Liver (tissue), 9 donors: ENCODE data around the gene PARN. TPM values are rescaled to one million over a fixed set of nuclear protein-coding genes. Genes with fewer than 3 reads are reported as not detected.

ENCODE experiments used
- DNase-seq: peaks from one replicate; pipeline ENCODE4 v3.0.0-alpha.2; 2017; ENCODE audit warnings: low spot score
- H3K27ac ChIP-seq, 2 donors: one replicate each; pipeline ENCODE4 v1.7.0; 2013; ENCODE audit warnings: inconsistent platforms in 2 of 2, low read length in 2 of 2, control low read depth in 1 of 2, low read depth in 1 of 2, mild to moderate bottlenecking in 1 of 2
- H3K27me3 ChIP-seq, 4 donors: one replicate each; pipeline versions ENCODE4 v1.6.1 to v1.7.0; 2013; ENCODE audit warnings: low read length in 3 of 4, inconsistent platforms in 1 of 4, mild to moderate bottlenecking in 1 of 4, moderate library complexity in 1 of 4; ENCODE audit not compliant: control insufficient read depth in 4 of 4, insufficient read depth in 4 of 4
- H3K36me3 ChIP-seq, 4 donors: one replicate each; pipeline versions ENCODE4 v1.6.1 to v1.7.0; 2013; ENCODE audit warnings: low read length in 3 of 4, mild to moderate bottlenecking in 3 of 4, low read depth in 1 of 4, moderate library complexity in 1 of 4; ENCODE audit not compliant: control insufficient read depth in 4 of 4, insufficient read depth in 3 of 4
- H3K4me1 ChIP-seq, 4 donors: one replicate each; pipeline versions ENCODE4 v1.6.1 to v1.7.0; 2013; ENCODE audit warnings: low read length in 3 of 4, mild to moderate bottlenecking in 3 of 4, moderate library complexity in 1 of 4; ENCODE audit not compliant: control insufficient read depth in 4 of 4, insufficient read depth in 4 of 4
- H3K4me3 ChIP-seq, 3 donors: one replicate each; pipeline versions ENCODE4 v1.6.1 to v1.7.0; 2013; ENCODE audit warnings: low read length in 3 of 3, control low read depth in 1 of 3, low read depth in 1 of 3, mild to moderate bottlenecking in 1 of 3
- H3K9ac ChIP-seq, 2 donors: one replicate each; pipeline ENCODE4 v1.7.0; 2013; ENCODE audit warnings: low read length in 2 of 2, mild to moderate bottlenecking in 2 of 2, moderate library complexity in 2 of 2, control low read depth in 1 of 2, low read depth in 1 of 2
- H3K9me3 ChIP-seq, 4 donors: one replicate each; pipeline versions ENCODE4 v1.6.1 to v1.7.0; 2013; ENCODE audit warnings: low read length in 3 of 4; ENCODE audit not compliant: control insufficient read depth in 4 of 4
- ATF3 ChIP-seq: IDR thresholded peaks from 2 replicates; pipeline ENCODE4 v1.6.1; 2016; ENCODE audit warnings: antibody characterized with exemption
- CTCF ChIP-seq: fragments of 150-350 bp; IDR thresholded peaks from 2 replicates; pipeline ENCODE4 v1.5.1; 2017; ENCODE audit warnings: improper control_type of control experiment, low read depth, low read length; ENCODE audit not compliant: missing input control
- EGR1 ChIP-seq, 2 donors: IDR thresholded peaks; 2 replicates each; pipeline ENCODE4 v1.6.1; 2016 to 2018; ENCODE audit warnings: antibody characterized with exemption in 2 of 2, low read depth in 2 of 2
- FOXA1 ChIP-seq: IDR thresholded peaks from 2 replicates; pipeline ENCODE4 v1.6.1; 2016; ENCODE audit warnings: antibody characterized with exemption
- FOXA2 ChIP-seq: IDR thresholded peaks from 2 replicates; pipeline ENCODE4 v1.6.1; 2016; ENCODE audit warnings: antibody characterized with exemption
- GABPA ChIP-seq, 2 donors: IDR thresholded peaks in 1 of 2; conservative IDR thresholded peaks in 1 of 2; 2 replicates each; pipeline ENCODE4 v1.6.1; 2016; ENCODE audit warnings: antibody characterized with exemption in 2 of 2, mild to moderate bottlenecking in 1 of 2, moderate library complexity in 1 of 2
- HNF4A ChIP-seq, 2 donors: conservative IDR thresholded peaks; 2 replicates each; pipeline ENCODE4 v1.6.1; 2016; ENCODE audit warnings: antibody characterized with exemption in 2 of 2, mild to moderate bottlenecking in 2 of 2
- HNF4G ChIP-seq: IDR thresholded peaks from 2 replicates; pipeline ENCODE4 v1.6.1; 2016; ENCODE audit warnings: antibody characterized with exemption
- NR2F2 ChIP-seq: IDR thresholded peaks from 2 replicates; pipeline ENCODE4 v1.6.1; 2016; ENCODE audit warnings: antibody characterized with exemption
- RAD21 ChIP-seq, 2 donors: IDR thresholded peaks; 2 replicates each; pipeline ENCODE4 v1.6.1; 2016; ENCODE audit warnings: antibody characterized with exemption in 2 of 2, mild to moderate bottlenecking in 2 of 2
- RXRA ChIP-seq, 2 donors: IDR thresholded peaks; 2 replicates each; pipeline ENCODE4 v1.6.1; 2017 to 2018; ENCODE audit warnings: antibody characterized with exemption in 2 of 2, mild to moderate bottlenecking in 1 of 2
- SP1 ChIP-seq: IDR thresholded peaks from 2 replicates; pipeline ENCODE4 v1.6.1; 2018; ENCODE audit warnings: antibody characterized with exemption, mild to moderate bottlenecking
- TAF1 ChIP-seq: conservative IDR thresholded peaks from 2 replicates; pipeline ENCODE4 v1.6.1; 2016; ENCODE audit warnings: antibody characterized with exemption, mild to moderate bottlenecking
- YY1 ChIP-seq: IDR thresholded peaks from 2 replicates; pipeline ENCODE4 v1.6.1; 2016; ENCODE audit warnings: antibody characterized with exemption, mild to moderate bottlenecking
- ZBTB33 ChIP-seq: IDR thresholded peaks from 2 replicates; pipeline ENCODE4 v1.6.1; 2016; ENCODE audit warnings: antibody characterized with exemption
- WGBS: extraction: QIAGEN DNeasy Blood & Tissue Kit; methylation state at CpG from one replicate; pipeline ENCODE4 v1.1.7; 2013; 5-methylcytosine and 5-hydroxymethylcytosine counted together
- polyA plus RNA-seq, 2 donors: library from polyadenylated mRNA; stranded (reverse) in 1 of 2; unstranded in 1 of 2; fragments of 200-250 nt in 1 of 2; fragments of >200 nt in 1 of 2; fragmentation: Nextera tagmentation in 1 of 2; extraction: Ambion mirVana in 1 of 2; gene quantifications; one replicate each; pipeline versions ENCODE4 v1.2.1 to v1.2.3, GENCODE V29; 2013 to 2015
- total RNA-seq, 2 donors: library from RNA; depleted of rRNA; stranded (reverse); fragments of >200 nt; gene quantifications; one replicate each; pipeline ENCODE4 v1.2.3, GENCODE V29; 2014
- TF ChIP-seq, protein P1 (sequence below): IDR thresholded peaks from 2 replicates; pipeline ENCODE4 v1.6.1; 2016; ENCODE audit warnings: antibody characterized with exemption, mild to moderate bottlenecking
- TF ChIP-seq, protein P2 (sequence below): IDR thresholded peaks from 2 replicates; pipeline ENCODE4 v1.6.1; 2016; ENCODE audit warnings: antibody characterized with exemption
- donor health status: healthy.
- donor health status: healthy.
- donor health status: healthy.
- donor health status: healthy.
- donor health status: healthy.

The PARN gene
- total and polyA plus RNA-seq, 4 donors: 7.9 to 19.7 (median 9.7) TPM

- no peak for TF ChIP-seq HNF4A (conservative IDR thresholded peaks at IDR 0.05)
These were observed 22.7 kb upstream of the PARN start for GRCh38 chr16:14652726-14653125.

GRCh38 chr16:14650629-14651028 lies 20.6 kb upstream of the PARN start:
- TF ChIP-seq TAF1 (no peak), FOXA1 (no peak), NR2F2 (no peak), YY1 (no peak), FOXA2 (no peak)
- WGBS: 90% methylated on average over 6 of the region's 6 CpGs
- Histone ChIP-seq H3K9ac (no peak overlapping the region), H3K27me3 (no peaks in the 10 kb centered on the region), H3K36me3 (peaks cover 20 to 65% (median 40%) of the 10 kb centered on the region in 4 donors), H3K4me3 (no peak overlapping the region), H3K4me1 (no peaks in the 10 kb centered on the region), H3K27ac (no peak overlapping the region), H3K9me3 (no peaks in the 10 kb centered on the region)
- DNase-seq: no peak

More at GRCh38 chr16:14652726-14653125, 22.7 kb upstream of the PARN start:
- no peak for DNase-seq
- Histone ChIP-seq H3K27ac (no peak overlapping the region), H3K4me1 (no peaks in the 10 kb centered on the region), H3K36me3 (peaks cover 14 to 68% (median 42%) of the 10 kb centered on the region in 4 donors), H3K4me3 (no peak overlapping the region), H3K9ac (no peak overlapping the region), H3K27me3 (no peaks in the 10 kb centered on the region), H3K9me3 (no peaks in the 10 kb centered on the region)
- 97% methylated on average over 2 of the region's 2 CpGs for WGBS

DNA sequence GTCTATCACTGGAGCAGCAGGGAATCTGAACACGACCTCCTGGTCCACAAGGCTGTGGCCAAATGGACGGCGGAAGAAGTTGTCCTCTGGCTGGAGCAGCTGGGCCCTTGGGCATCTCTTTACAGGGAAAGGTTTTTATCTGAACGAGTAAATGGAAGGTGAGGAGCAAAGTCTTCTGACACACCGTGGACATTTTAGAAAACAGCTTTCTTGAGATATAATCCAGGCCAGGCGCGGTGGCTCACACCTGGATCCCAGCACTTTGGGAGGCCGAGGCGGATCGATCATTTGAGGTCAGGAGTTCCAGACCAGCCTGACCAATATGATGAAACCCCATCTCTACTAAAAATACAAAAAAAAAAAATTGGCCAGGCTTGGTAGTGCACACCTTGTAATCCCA lies 19.8 kb upstream of the PARN start:
- Histone ChIP-seq H3K9ac (no peak overlapping the region), H3K36me3 (peaks cover 22 to 64% (median 47%) of the 10 kb centered on the region in 4 donors), H3K4me1 (no peaks in the 10 kb centered on the region), H3K4me3 (no peak overlapping the region), H3K27me3 (no peaks in the 10 kb centered on the region), H3K9me3 (no peaks in the 10 kb centered on the region), H3K27ac (no peak overlapping the region)
- 96% methylated on average over 10 of the region's 10 CpGs for WGBS
- TF ChIP-seq RXRA (IDR thresholded peaks at IDR 0.05) (no peak), EGR1 (IDR thresholded peaks at IDR 0.05; ENCODE audit: low read depth in 2 of 2) (no peak), YY1 (no peak), NR2F2 (no peak), SP1 (no peak), RAD21 (IDR thresholded peaks at IDR 0.05) (no peak), TAF1 (no peak), ATF3 (no peak), CTCF (no peak), GABPA (IDR thresholded peaks at IDR 0.05 in 1 of 2, conservative IDR thresholded peaks at IDR 0.05 in 1 of 2) (no peak), ZBTB33 (no peak), HNF4G (no peak), FOXA2 (no peak), FOXA1 (no peak), HNF4A (conservative IDR thresholded peaks at IDR 0.05) (no peak)
- TF ChIP-seq, protein P1, sequence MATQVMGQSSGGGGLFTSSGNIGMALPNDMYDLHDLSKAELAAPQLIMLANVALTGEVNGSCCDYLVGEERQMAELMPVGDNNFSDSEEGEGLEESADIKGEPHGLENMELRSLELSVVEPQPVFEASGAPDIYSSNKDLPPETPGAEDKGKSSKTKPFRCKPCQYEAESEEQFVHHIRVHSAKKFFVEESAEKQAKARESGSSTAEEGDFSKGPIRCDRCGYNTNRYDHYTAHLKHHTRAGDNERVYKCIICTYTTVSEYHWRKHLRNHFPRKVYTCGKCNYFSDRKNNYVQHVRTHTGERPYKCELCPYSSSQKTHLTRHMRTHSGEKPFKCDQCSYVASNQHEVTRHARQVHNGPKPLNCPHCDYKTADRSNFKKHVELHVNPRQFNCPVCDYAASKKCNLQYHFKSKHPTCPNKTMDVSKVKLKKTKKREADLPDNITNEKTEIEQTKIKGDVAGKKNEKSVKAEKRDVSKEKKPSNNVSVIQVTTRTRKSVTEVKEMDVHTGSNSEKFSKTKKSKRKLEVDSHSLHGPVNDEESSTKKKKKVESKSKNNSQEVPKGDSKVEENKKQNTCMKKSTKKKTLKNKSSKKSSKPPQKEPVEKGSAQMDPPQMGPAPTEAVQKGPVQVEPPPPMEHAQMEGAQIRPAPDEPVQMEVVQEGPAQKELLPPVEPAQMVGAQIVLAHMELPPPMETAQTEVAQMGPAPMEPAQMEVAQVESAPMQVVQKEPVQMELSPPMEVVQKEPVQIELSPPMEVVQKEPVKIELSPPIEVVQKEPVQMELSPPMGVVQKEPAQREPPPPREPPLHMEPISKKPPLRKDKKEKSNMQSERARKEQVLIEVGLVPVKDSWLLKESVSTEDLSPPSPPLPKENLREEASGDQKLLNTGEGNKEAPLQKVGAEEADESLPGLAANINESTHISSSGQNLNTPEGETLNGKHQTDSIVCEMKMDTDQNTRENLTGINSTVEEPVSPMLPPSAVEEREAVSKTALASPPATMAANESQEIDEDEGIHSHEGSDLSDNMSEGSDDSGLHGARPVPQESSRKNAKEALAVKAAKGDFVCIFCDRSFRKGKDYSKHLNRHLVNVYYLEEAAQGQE: no peak
- TF ChIP-seq, protein P2, sequence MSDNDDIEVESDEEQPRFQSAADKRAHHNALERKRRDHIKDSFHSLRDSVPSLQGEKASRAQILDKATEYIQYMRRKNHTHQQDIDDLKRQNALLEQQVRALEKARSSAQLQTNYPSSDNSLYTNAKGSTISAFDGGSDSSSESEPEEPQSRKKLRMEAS: no peak
- DNase-seq: no peak
